Coronary artery (tissue), 2 donors: Measurements from ENCODE around the gene SLC28A3.

Experiments used
- DNase-seq: peaks from one replicate; pipeline ENCODE4 v3.0.0-alpha.2; 2017; ENCODE audit warnings: low spot score
- H3K27ac ChIP-seq, 2 donors: fragments of 200-600 bp; sonication (generic); one replicate each; pipeline ENCODE4 v1.5.1; 2016 to 2019
- H3K4me3 ChIP-seq: fragments of 200-600 bp; sonication (generic); 2 replicates; pipeline ENCODE4 v1.5.1; 2016; ENCODE audit warnings: mild to moderate bottlenecking, moderate library complexity
- TF ChIP-seq, protein P1 (sequence below): fragments of 200-600 bp; sonication (generic); IDR thresholded peaks from one replicate; pipeline ENCODE4 v1.5.1; 2019; ENCODE audit warnings: antibody characterized with exemption

The SLC28A3 gene

DNA sequence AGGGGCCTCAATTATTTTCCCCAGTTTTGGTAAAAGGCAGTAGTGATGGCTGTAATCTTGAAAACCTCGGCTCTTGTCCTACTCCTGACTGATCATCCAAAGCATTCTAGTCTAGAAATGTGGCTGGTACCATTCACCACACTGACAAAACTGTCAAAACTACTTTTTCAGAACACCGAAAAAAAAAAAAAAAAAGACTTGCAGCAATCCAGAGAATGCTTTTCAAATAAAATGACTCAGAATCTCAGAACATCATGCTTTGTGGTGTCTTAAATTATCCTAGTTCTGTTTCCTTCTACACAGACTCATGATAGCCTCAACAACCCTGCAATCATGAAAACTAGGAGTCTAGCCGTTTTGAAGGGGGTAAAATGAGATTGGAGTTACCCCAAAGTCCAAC is 13.4 kb downstream of the SLC28A3 start:
- Histone ChIP-seq H3K4me3 (no peak overlapping the region), H3K27ac (no peak overlapping the region)
- TF ChIP-seq, protein P1, sequence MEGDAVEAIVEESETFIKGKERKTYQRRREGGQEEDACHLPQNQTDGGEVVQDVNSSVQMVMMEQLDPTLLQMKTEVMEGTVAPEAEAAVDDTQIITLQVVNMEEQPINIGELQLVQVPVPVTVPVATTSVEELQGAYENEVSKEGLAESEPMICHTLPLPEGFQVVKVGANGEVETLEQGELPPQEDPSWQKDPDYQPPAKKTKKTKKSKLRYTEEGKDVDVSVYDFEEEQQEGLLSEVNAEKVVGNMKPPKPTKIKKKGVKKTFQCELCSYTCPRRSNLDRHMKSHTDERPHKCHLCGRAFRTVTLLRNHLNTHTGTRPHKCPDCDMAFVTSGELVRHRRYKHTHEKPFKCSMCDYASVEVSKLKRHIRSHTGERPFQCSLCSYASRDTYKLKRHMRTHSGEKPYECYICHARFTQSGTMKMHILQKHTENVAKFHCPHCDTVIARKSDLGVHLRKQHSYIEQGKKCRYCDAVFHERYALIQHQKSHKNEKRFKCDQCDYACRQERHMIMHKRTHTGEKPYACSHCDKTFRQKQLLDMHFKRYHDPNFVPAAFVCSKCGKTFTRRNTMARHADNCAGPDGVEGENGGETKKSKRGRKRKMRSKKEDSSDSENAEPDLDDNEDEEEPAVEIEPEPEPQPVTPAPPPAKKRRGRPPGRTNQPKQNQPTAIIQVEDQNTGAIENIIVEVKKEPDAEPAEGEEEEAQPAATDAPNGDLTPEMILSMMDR = no peak
- no peak for DNase-seq

DNA sequence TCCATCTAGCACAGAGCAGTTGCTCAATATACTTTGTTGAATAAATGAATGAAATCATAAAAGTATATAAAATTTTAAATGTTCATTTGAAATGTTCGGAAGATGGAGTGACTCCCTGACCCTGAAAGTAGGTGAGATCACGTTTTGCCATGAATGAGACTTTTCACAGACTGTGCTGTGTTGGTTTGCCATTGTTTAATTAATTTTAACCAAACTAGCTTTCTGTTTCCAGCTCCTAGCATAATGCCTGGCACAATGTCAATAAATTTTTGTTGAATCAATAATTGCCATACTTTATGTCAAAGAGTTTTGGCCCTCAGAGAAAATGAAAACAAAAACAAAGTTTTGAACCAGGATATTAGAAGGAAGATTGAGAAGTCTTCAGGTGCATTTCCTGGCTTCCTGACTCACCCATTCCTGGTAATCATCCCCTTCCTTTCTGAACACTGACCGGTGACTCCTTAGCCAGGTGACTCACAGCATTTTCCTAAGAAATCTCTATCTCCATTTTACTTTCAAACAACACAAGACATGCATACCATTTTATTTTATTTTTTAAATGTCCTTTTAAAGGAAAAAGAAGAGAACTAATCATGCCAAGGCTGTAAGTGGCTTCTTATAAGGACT is 15.1 kb downstream of the SLC28A3 start:
- DNase-seq = no peak
- TF ChIP-seq, protein P1 = no peak
- Histone ChIP-seq H3K27ac (no peak overlapping the region), H3K4me3 (no peak overlapping the region)

DNA sequence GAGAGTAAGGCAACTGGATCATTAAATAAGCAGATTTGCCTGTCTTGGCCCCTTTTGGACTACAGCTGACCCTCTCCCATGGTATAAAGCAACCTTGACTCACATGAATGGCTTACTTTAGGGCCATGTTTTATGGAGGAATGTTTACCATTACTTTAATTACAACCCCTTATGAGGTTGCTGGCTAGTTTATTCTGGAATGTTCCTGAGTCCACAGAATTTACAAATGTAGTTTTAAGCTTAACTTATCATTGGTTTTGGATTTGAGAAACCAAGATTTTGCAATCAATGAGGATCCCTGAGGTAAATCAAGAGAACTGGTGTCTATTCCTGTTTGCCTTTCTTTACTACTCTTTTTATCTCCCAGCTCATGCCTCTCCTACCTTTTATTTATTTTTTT is 15.7 kb downstream of the SLC28A3 start:
- H3K27ac ChIP-seq = no peak overlapping the region
- no peak overlapping the region for H3K4me3 ChIP-seq
- TF ChIP-seq, protein P1 = no peak
- DNase-seq = no peak

DNA sequence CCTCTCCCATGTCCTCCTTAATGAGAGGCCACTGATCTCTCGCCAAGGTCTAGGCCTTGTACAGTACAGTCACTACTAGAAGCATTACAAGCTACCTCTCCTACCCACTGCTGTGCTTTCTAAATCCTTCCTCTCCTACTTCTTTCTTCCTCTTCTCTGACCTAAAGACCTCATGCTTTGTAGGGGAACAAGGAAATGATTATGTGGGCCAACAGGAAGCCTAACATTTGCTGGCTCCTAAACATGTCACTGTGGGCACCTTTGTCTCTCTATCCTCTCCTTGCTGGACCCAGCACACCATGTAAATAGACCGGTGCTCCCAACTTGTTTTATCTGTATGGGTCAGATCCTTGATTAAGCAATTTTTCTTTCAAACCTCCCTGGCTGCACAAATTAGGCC is 16.7 kb downstream of the SLC28A3 start:
- Histone ChIP-seq H3K4me3 (no peak overlapping the region), H3K27ac (no peak overlapping the region)
- TF ChIP-seq, protein P1 = no peak
- no peak for DNase-seq

DNA sequence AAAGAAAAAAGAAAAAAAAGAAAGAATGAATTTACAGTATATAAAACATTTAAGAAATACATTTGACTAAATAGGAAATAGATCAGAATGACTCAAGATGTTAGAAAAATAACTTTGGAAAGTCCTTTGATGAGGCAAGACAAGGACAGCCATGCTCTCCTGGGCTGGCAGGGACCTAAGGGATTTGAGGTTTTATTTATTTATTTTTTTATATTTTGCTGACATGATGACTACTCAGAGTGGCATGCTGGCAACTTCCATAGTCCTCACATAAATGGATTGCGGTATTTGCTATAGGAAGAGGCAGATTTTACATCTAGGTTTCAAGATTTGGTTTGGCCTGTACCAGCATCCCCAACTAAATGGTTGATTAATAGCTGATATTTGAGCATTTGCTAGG is 17.7 kb downstream of the SLC28A3 start:
- H3K4me3 ChIP-seq = no peak overlapping the region
- TF ChIP-seq, protein P1 = no peak
- no peak for DNase-seq
- H3K27ac ChIP-seq = no peak overlapping the region

DNA sequence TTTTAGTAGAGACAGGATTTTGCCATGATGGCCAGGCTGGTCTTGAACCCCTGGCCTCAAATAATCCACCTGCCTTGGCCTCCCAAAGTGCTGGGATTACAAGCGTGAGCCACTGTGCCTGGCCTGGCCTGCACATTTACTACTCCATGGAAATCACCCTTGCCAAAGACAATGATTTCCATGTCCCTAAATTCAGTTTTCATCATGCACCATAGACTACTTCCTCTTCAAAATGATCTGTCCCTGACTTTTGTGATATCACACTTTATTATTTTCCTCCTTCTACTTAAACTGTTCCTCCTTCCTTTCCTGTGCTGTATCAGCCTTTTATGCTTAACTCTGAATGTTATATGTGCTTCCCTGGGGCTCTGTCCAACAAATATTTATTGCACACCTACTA is 20.3 kb downstream of the SLC28A3 start:
- TF ChIP-seq, protein P1 = no peak
- no peak for DNase-seq
- Histone ChIP-seq H3K4me3 (no peak overlapping the region), H3K27ac (no peak overlapping the region)

DNA sequence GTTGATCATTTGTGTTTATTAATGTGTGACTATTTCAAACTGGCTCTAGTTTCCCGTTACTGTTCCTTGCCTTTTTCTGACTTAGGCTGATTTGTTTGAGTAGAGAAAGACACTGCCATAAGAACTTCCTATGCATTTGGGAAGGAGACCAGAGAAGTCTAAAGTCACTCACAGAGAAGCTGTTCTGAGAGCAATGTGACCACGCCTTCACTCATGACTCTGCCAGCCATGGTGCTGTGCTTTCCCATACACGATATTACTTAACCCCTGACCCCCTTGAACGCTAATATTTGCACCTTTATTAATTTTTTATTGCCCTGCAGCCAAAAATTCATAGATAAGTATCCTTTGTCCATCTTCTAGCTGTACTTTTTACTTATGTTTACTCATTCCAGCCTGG is 20.9 kb downstream of the SLC28A3 start:
- TF ChIP-seq, protein P1 = no peak
- no peak overlapping the region for H3K4me3 ChIP-seq
- no peak for DNase-seq
- H3K27ac ChIP-seq = no peak overlapping the region
